AG08395 (cell line): ENCODE measurements around the gene MCF2L2.
"Not testable (repeated sequence)": the region's sequence is repeated elsewhere in the genome, so short reads cannot be mapped to it uniquely, and the experiment has no call there.

Source experiments
- DNase-seq: peaks from one replicate; pipeline ENCODE4 v3.0.0; 2012; ENCODE audit warnings: mixed read lengths, low spot score

The MCF2L2 gene

GRCh38 chr3:183233966-183234365 lies 194.5 kb downstream of the MCF2L2 start:
- no peak for DNase-seq

- no peak for DNase-seq
Observed at GRCh38 chr3:183230826-183231225, 197.6 kb downstream of the MCF2L2 start.

- not testable (repeated sequence) for DNase-seq
Observed at GRCh38 chr3:183230251-183230650, 198.2 kb downstream of the MCF2L2 start.

- DNase-seq: no peak
Observed at GRCh38 chr3:183229178-183229577, 199.2 kb downstream of the MCF2L2 start.

- no peak for DNase-seq
Observed at GRCh38 chr3:183227586-183227985, 200.8 kb downstream of the MCF2L2 start.

GRCh38 chr3:183226333-183226890 lies 202.0 kb downstream of the MCF2L2 start:
- no peak for DNase-seq

- no peak for DNase-seq
Observed at GRCh38 chr3:183224180-183224970, 204.0 kb downstream of the MCF2L2 start.

- no peak for DNase-seq
Observed at GRCh38 chr3:183222631-183223235, 205.7 kb downstream of the MCF2L2 start.

- DNase-seq: no peak
Observed at GRCh38 chr3:183220828-183221227, 207.6 kb downstream of the MCF2L2 start.

GRCh38 chr3:183218826-183219225 lies 209.6 kb downstream of the MCF2L2 start:
- DNase-seq: no peak

- DNase-seq: no peak
Observed at GRCh38 chr3:183217548-183218332, 210.7 kb downstream of the MCF2L2 start.

- DNase-seq: no peak
Observed at GRCh38 chr3:183215591-183216202, 212.7 kb downstream of the MCF2L2 start.

GRCh38 chr3:183214277-183214612 lies 214.2 kb downstream of the MCF2L2 start:
- no peak for DNase-seq

- DNase-seq: no peak
Observed at GRCh38 chr3:183213415-183214276, 214.8 kb downstream of the MCF2L2 start.

GRCh38 chr3:183212565-183212964 lies 215.9 kb downstream of the MCF2L2 start:
- DNase-seq: no peak

- no peak for DNase-seq
Observed at GRCh38 chr3:183212096-183212495, 216.3 kb downstream of the MCF2L2 start.

GRCh38 chr3:183211352-183211751 lies 217.1 kb downstream of the MCF2L2 start:
- no peak for DNase-seq

- DNase-seq: no peak
Observed at GRCh38 chr3:183210862-183211341, 217.5 kb downstream of the MCF2L2 start.

GRCh38 chr3:183210341-183210740 lies 218.1 kb downstream of the MCF2L2 start:
- DNase-seq: no peak

GRCh38 chr3:183208800-183209199 lies 219.6 kb downstream of the MCF2L2 start:
- no peak for DNase-seq

GRCh38 chr3:183208260-183208659 lies 220.2 kb downstream of the MCF2L2 start:
- no peak for DNase-seq
